OCI-LY7 (cell line): ENCODE data around the gene ADAMTS2.

Experiments used
- EZH2phosphoT487 ChIP-seq: fragments of 200-600 bp; sonication (generic); IDR thresholded peaks from 2 replicates; pipeline ENCODE4 v1.6.1; 2018; ENCODE audit warnings: low read depth, borderline replicate concordance, mild to moderate bottlenecking, mixed run types, antibody characterized with exemption, low read length, moderate library complexity, mixed read lengths
- TF ChIP-seq, protein P1 (sequence below): fragments of 200-600 bp; sonication (generic); conservative IDR thresholded peaks from 2 replicates; pipeline ENCODE4 v1.5.1; 2014; ENCODE audit warnings: mild to moderate bottlenecking, antibody characterized with exemption, low read length, moderate library complexity, mixed read lengths

DNA sequence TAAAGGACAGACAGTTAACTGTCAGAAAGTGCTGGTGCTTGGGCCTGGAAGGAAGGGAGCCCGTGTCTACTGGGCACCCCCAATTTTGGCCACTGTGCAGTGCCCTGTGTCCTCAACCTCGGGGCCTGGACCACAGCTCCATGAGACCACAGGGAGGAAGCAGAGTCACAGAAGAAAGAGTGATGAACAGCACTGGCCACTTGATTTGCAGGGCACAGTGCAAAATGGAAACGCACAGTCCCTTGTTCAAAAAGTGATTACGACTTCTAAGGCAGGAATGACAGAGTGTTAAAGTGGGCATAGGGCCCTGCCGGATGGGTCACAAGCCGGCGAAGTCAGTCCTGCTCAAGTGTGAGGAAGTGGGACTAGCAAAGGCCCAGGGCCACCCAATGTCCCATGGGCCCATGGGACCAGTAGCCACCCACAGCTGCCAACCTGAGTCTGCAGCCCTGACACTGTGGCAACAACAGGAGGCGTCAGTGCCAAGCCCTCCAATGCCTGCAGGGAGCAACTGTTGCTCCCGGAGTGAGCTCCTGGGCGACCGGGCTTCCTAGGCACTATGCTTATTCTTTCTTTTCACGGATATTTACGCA, 85.4 kb downstream of the ADAMTS2 start:
- TF ChIP-seq, protein P1, sequence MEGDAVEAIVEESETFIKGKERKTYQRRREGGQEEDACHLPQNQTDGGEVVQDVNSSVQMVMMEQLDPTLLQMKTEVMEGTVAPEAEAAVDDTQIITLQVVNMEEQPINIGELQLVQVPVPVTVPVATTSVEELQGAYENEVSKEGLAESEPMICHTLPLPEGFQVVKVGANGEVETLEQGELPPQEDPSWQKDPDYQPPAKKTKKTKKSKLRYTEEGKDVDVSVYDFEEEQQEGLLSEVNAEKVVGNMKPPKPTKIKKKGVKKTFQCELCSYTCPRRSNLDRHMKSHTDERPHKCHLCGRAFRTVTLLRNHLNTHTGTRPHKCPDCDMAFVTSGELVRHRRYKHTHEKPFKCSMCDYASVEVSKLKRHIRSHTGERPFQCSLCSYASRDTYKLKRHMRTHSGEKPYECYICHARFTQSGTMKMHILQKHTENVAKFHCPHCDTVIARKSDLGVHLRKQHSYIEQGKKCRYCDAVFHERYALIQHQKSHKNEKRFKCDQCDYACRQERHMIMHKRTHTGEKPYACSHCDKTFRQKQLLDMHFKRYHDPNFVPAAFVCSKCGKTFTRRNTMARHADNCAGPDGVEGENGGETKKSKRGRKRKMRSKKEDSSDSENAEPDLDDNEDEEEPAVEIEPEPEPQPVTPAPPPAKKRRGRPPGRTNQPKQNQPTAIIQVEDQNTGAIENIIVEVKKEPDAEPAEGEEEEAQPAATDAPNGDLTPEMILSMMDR, result no peak
- TF ChIP-seq EZH2phosphoT487, result no peak
